ENCODE results near the gene SDC1. TPM values are rescaled to one million over a fixed set of nuclear protein-coding genes. Genes with fewer than 3 reads are reported as not detected.

The SDC1 gene
- total RNA-seq, 1 experiment from 2014 or later = 22.3 TPM

GRCh38 chr2:20232837-20233207 lies 7.9 kb upstream of the SDC1 start:
- TF ChIP-seq, protein P1, sequence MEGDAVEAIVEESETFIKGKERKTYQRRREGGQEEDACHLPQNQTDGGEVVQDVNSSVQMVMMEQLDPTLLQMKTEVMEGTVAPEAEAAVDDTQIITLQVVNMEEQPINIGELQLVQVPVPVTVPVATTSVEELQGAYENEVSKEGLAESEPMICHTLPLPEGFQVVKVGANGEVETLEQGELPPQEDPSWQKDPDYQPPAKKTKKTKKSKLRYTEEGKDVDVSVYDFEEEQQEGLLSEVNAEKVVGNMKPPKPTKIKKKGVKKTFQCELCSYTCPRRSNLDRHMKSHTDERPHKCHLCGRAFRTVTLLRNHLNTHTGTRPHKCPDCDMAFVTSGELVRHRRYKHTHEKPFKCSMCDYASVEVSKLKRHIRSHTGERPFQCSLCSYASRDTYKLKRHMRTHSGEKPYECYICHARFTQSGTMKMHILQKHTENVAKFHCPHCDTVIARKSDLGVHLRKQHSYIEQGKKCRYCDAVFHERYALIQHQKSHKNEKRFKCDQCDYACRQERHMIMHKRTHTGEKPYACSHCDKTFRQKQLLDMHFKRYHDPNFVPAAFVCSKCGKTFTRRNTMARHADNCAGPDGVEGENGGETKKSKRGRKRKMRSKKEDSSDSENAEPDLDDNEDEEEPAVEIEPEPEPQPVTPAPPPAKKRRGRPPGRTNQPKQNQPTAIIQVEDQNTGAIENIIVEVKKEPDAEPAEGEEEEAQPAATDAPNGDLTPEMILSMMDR (conservative IDR thresholded peaks at IDR 0.05) = no peak
- H3K9me3 ChIP-seq (ENCODE audit: control insufficient read depth, low read depth, low read length) = no peaks in the 10 kb centered on the region
- no peak overlapping the region for H2BK20ac ChIP-seq (ENCODE audit: low read depth, low read length, poor library complexity, severe bottlenecking)
- H3K23me2 ChIP-seq (ENCODE audit: insufficient read length, low read depth, low read length, poor library complexity, severe bottlenecking) = no peaks in the 10 kb centered on the region
- H3K27ac Mint-ChIP-seq = no peak overlapping the region
- no peaks in the 10 kb centered on the region for H3K36me3 Mint-ChIP-seq (ENCODE audit: insufficient read depth in 1 of 3, low read depth in 3 of 3)
- peaks cover 4% of the 10 kb centered on the region; the same call in 1 of the 2 replicates for H3K27me3 Mint-ChIP-seq (ENCODE audit: low read depth)
- H3K9me3 Mint-ChIP-seq = peaks cover 0 to 4% of the 10 kb centered on the region in 2 experiments; a peak in 2 of 5 replicates
- no CpG with 5 or more reads among the region's 5 CpGs for WGBS (ENCODE audit: extremely low coverage, insufficient read length, low lambda C conversion rate)
- H3K4me2 ChIP-seq (ENCODE audit: insufficient read depth, insufficient read length, low read length) = no peak overlapping the region
- no peak overlapping the region for H3K4me3 Mint-ChIP-seq
- H3T11ph ChIP-seq (ENCODE audit: low read length) = no peak overlapping the region
- H2BK15ac ChIP-seq (ENCODE audit: low read depth, low read length) = no peak overlapping the region
- no peak overlapping the region for H2AFZ ChIP-seq (ENCODE audit: low read length)
- H3K27ac ChIP-seq (ENCODE audit: insufficient read length, low read depth, low read length) = no peak overlapping the region
- H3K23ac ChIP-seq (ENCODE audit: insufficient read length, low read depth, low read length) = no peak overlapping the region
- no peak for DNase-seq
- no peak overlapping the region for H2BK5ac ChIP-seq (ENCODE audit: insufficient read length, low read length)
- H3K9ac ChIP-seq (ENCODE audit: extremely low read depth, insufficient read length, low read length) = no peak overlapping the region
- no peaks in the 10 kb centered on the region for H4K20me1 ChIP-seq (ENCODE audit: control insufficient read depth, insufficient read depth, insufficient read length)
- H3K14ac ChIP-seq (ENCODE audit: insufficient read depth, low read length) = no peak overlapping the region
- no peak overlapping the region for H3K18ac ChIP-seq (ENCODE audit: insufficient read length, low read depth, low read length)
- H2AK5ac ChIP-seq (ENCODE audit: insufficient read length, low read length) = no peak overlapping the region
- no peak overlapping the region for H3K56ac ChIP-seq (ENCODE audit: insufficient read length, low read depth, low read length)
- H3K27me3 ChIP-seq (ENCODE audit: insufficient read depth, low read length) = no peaks in the 10 kb centered on the region
- H2BK120ac ChIP-seq (ENCODE audit: low read depth, low read length, poor library complexity, severe bottlenecking) = no peak overlapping the region
- no peak overlapping the region for H4K8ac ChIP-seq (replicated peaks; ENCODE audit: insufficient read length, low read depth, low read length)
- no peak overlapping the region for H4K5ac ChIP-seq (ENCODE audit: insufficient read length, low read depth, low read length)
- peaks cover 24 to 31% of the 10 kb centered on the region in 2 experiments for H3K4me1 Mint-ChIP-seq
- H3K4ac ChIP-seq (ENCODE audit: low read depth, low read length) = no peak overlapping the region
- no peaks in the 10 kb centered on the region for H3K79me1 ChIP-seq (ENCODE audit: insufficient read depth, low read depth, low read length, poor library complexity, severe bottlenecking)
- H3K4me1 ChIP-seq (ENCODE audit: insufficient read depth, low read length) = peaks cover 2% of the 10 kb centered on the region; the same call in 1 of the 2 replicates
- no peaks in the 10 kb centered on the region for H3K79me2 ChIP-seq (ENCODE audit: insufficient read depth, low read length)
- H4K91ac ChIP-seq (ENCODE audit: insufficient read length, low read depth, low read length) = no peak overlapping the region
- H2BK12ac ChIP-seq (ENCODE audit: insufficient read length, low read depth, low read length) = no peak overlapping the region
